PC-9 (cell line): ENCODE measurements around the gene IARS1. TPM values are rescaled to one million over a fixed set of nuclear protein-coding genes. Genes with fewer than 3 reads are reported as not detected.

Experiments
- BruUV-seq: library from RNA; stranded (reverse); fragments of 400-500 nt; replicated peaks from 2 replicates; lab custom pipeline; 2021; lab: Mats Ljungman, UMichigan
- CTCF ChIA-PET: fragments of 300-600 bp; sonication (Branson Sonifier 250); formaldehyde crosslinking; loops from one replicate; lab custom pipeline; 2022; ENCODE audit warnings: antibody characterized with exemption; lab: Charles Lee
- POLR2A ChIA-PET: fragments of 300-600 bp; sonication (Branson Sonifier 250); formaldehyde crosslinking; loops from one replicate; lab custom pipeline; 2022; ENCODE audit warnings: antibody characterized with exemption; ENCODE audit not compliant: unreplicated experiment; lab: Charles Lee
- DNase-seq, 2 experiments: peaks; one replicate each; pipeline versions ENCODE4 v3.0.0 to v3.0.0-alpha.2; 2015 to 2022; ENCODE audit warnings: mixed read lengths in 1 of 2
- H2AFZ ChIP-seq: fragments of 200-600 bp; sonication (generic); 2 replicates; pipeline ENCODE4 v1.8.1; 2017; ENCODE audit warnings: antibody characterized with exemption
- H3F3A ChIP-seq: fragments of 200-600 bp; sonication (generic); 2 replicates; pipeline ENCODE4 v1.8.1; 2017; ENCODE audit warnings: antibody characterized with exemption, mild to moderate bottlenecking, low read depth; ENCODE audit not compliant: insufficient read depth
- H3K27ac ChIP-seq: fragments of 200-600 bp; sonication (generic); 2 replicates; pipeline ENCODE4 v1.6.1; 2016; ENCODE audit warnings: mixed run types
- H3K27me3 ChIP-seq: fragments of 200-600 bp; sonication (generic); 2 replicates; pipeline ENCODE4 v1.6.1; 2016; ENCODE audit warnings: low read depth, mixed run types; ENCODE audit not compliant: insufficient read depth
- H3K36me3 ChIP-seq: fragments of 200-600 bp; sonication (generic); 2 replicates; pipeline ENCODE4 v1.6.1; 2016; ENCODE audit warnings: low read depth, mixed run types
- H3K4me1 ChIP-seq: fragments of 200-600 bp; sonication (generic); replicated peaks from 2 replicates; pipeline ENCODE4 v1.6.1; 2016; ENCODE audit warnings: mixed run types; ENCODE audit not compliant: insufficient read depth
- H3K4me2 ChIP-seq: fragments of 200-600 bp; sonication (generic); 2 replicates; pipeline ENCODE4 v1.6.1; 2017; ENCODE audit warnings: mixed run types
- H3K4me3 ChIP-seq: fragments of 200-600 bp; sonication (generic); 2 replicates; pipeline ENCODE4 v1.6.1; 2016; ENCODE audit warnings: mixed run types
- H3K79me2 ChIP-seq: fragments of 200-600 bp; sonication (generic); 2 replicates; pipeline ENCODE4 v1.6.1; 2017; ENCODE audit warnings: low read depth, mixed run types
- H3K9me2 ChIP-seq: fragments of 200-600 bp; sonication (generic); 2 replicates; pipeline ENCODE4 v1.8.1; 2017; ENCODE audit warnings: mild to moderate bottlenecking; ENCODE audit not compliant: insufficient read depth
- H3K9me3 ChIP-seq: fragments of 200-600 bp; sonication (generic); 2 replicates; pipeline ENCODE4 v1.8.1; 2016; ENCODE audit warnings: low read depth; ENCODE audit not compliant: insufficient read depth
- H4K20me1 ChIP-seq: fragments of 200-600 bp; sonication (generic); 2 replicates; pipeline ENCODE4 v1.8.1; 2017; ENCODE audit not compliant: insufficient read depth
- CTCF ChIP-seq: fragments of 200-600 bp; sonication (generic); conservative IDR thresholded peaks from 2 replicates; pipeline ENCODE4 v1.6.1; 2017; ENCODE audit warnings: mixed run types, antibody characterized with exemption, mild to moderate bottlenecking, moderate library complexity
- EZH2 ChIP-seq: fragments of 200-600 bp; sonication (generic); IDR thresholded peaks from 2 replicates; pipeline ENCODE4 v1.8.0; 2017; ENCODE audit warnings: antibody characterized with exemption, low read depth
- intact Hi-C: fragments of 100-400 bp; cut with micrococcal nuclease; formaldehyde crosslinking; loops from one replicate; pipeline ENCODE4 v1.10.0; 2022; ENCODE audit not compliant: unreplicated experiment
- total RNA-seq: library from RNA; stranded (reverse); gene quantifications from 2 replicates; pipeline ENCODE4 v1.2.3, GENCODE V29; 2021

IARS1 gene
- total RNA-seq, 1 experiment from 2014 or later: 232 TPM

DNA sequence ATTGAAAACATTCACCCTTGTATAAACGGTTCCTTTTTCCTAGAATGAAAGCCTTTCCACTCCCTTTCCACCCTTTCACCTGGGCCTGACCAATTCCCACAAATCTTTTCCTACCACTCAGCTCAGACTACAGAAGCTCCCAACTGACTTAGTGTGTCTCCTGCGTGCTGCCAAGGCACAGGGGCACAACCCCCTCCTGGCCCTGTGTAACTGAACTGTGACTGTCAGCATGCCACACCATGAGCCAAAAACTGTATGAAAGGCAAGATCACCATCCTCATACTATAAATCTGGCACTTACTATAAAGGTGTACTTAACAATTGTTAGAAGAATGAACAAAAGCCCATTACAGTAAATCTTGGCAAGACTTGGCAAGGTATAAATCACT lies 20.1 kb upstream of the IARS1 start:
- no peak for DNase-seq
- H3K79me2 ChIP-seq: no peaks in the 10 kb centered on the region
- no peaks in the 10 kb centered on the region for H3K4me1 ChIP-seq
- H3K27me3 ChIP-seq: no peaks in the 10 kb centered on the region
- ChIA-PET POLR2A (no interaction called here), CTCF (no interaction called here)
- peaks cover 13% of the 10 kb centered on the region for H4K20me1 ChIP-seq
- no TSS peak for BruUV-seq
- H3K9me3 ChIP-seq: no peaks in the 10 kb centered on the region
- H2AFZ ChIP-seq: no peak overlapping the region
- no peak for TF ChIP-seq CTCF
- no peak for TF ChIP-seq EZH2
- no peak overlapping the region for H3K4me2 ChIP-seq
- no peak overlapping the region for H3K4me3 ChIP-seq
- H3K36me3 ChIP-seq: peaks cover 25% of the 10 kb centered on the region
- H3F3A ChIP-seq: no peaks in the 10 kb centered on the region
- no peaks in the 10 kb centered on the region for H3K9me2 ChIP-seq
- no peak overlapping the region for H3K27ac ChIP-seq
- intact Hi-C loops: no loop called here

- Histone ChIP-seq H3K36me3 (peaks cover 19% of the 10 kb centered on the region), H3K27me3 (no peaks in the 10 kb centered on the region), H3F3A (no peaks in the 10 kb centered on the region; the same call in 1 of the 2 replicates), H3K27ac (no peak overlapping the region), H4K20me1 (peaks cover 13% of the 10 kb centered on the region), H3K9me2 (no peaks in the 10 kb centered on the region), H2AFZ (no peak overlapping the region), H3K4me1 (no peaks in the 10 kb centered on the region), H3K9me3 (no peaks in the 10 kb centered on the region), H3K4me3 (no peak overlapping the region), H3K79me2 (no peaks in the 10 kb centered on the region), H3K4me2 (no peak overlapping the region)
- no TSS peak for BruUV-seq
- ChIA-PET POLR2A (no interaction called here), CTCF (no interaction called here)
- intact Hi-C loops: no loop called here
- no peak for TF ChIP-seq CTCF
- TF ChIP-seq EZH2: no peak
- DNase-seq: no peak
Measured at GRCh38 chr9:92312887-92313623, 19.6 kb upstream of the IARS1 start.

DNA sequence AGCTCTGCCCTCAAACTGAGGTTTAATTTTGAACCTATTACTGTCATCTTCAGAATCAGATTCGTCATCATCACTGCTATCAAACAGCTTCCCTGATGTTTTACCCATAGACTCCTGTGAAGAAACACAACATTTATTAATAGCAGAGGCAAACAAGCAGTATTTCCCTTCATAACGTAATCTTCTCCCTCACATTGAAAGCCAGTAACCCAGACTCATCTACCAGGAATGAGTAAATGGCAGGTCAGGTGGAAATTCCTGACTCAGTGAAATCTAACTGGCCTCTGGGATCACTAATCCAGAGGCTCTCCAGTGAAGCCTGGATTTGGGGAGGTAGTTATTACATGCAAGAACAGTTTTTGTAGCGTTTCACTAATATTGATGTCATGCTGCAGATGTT lies 17.1 kb upstream of the IARS1 start:
- Histone ChIP-seq H3K27me3 (no peaks in the 10 kb centered on the region), H2AFZ (no peak overlapping the region), H4K20me1 (peaks cover 13% of the 10 kb centered on the region; the same call in 1 of the 2 replicates), H3K4me2 (no peak overlapping the region), H3K9me2 (no peaks in the 10 kb centered on the region), H3K27ac (no peak overlapping the region), H3K4me3 (no peak overlapping the region), H3K79me2 (no peaks in the 10 kb centered on the region), H3K9me3 (no peaks in the 10 kb centered on the region), H3F3A (no peaks in the 10 kb centered on the region; the same call in 1 of the 2 replicates), H3K4me1 (no peaks in the 10 kb centered on the region), H3K36me3 (peaks cover 32% of the 10 kb centered on the region)
- intact Hi-C loops: no loop called here
- ChIA-PET POLR2A (no interaction called here), CTCF (no interaction called here)
- no TSS peak for BruUV-seq
- DNase-seq: no peak
- TF ChIP-seq EZH2: no peak
- TF ChIP-seq CTCF: no peak
